A549 (cell line): Measurements from ENCODE around the gene TBL1Y. TPM values are rescaled to one million over a fixed set of nuclear protein-coding genes. Genes with fewer than 3 reads are reported as not detected.

Source experiments
- ATAC-seq, 2 experiments: fragments of 200-7000 bp in 1 of 2; fragments of >200 bp in 1 of 2; cut with Nextera tagmentation in 1 of 2; cut with Tn5 transposase in 1 of 2; 3 replicates each; pipeline versions ENCODE4 v1.8.0 to v1.9.1; 2018 to 2020; ENCODE audit warnings: mild to moderate bottlenecking in 1 of 2, moderate library complexity in 1 of 2
- CTCF ChIA-PET: fragments of 300-600 bp; sonication (Branson Sonifier 250); formaldehyde crosslinking; extraction: SDS; loops from one replicate; lab custom pipeline; 2021; ENCODE audit warnings: antibody characterized with exemption, inconsistent platforms; lab: Yijun Ruan, JAX
- POLR2A ChIA-PET: fragments of 350-600 bp; formaldehyde crosslinking; extraction: SDS; loops from one replicate; lab custom pipeline; 2021; ENCODE audit warnings: antibody characterized with exemption, inconsistent platforms; lab: Yijun Ruan, JAX
- DNase-seq, 2 experiments: peaks; one replicate each; pipeline versions ENCODE4 v3.0.0 to v3.0.0-alpha.2; 2011 to 2016; ENCODE audit warnings: low read depth in 1 of 2, low spot score in 1 of 2
- FAIRE-seq: peaks from 2 replicates; lab custom pipeline; 2011; peaks lifted over from hg19 to GRCh38; lab: Jason Lieb, UNC
- H3K27ac ChIP-seq, 2 experiments: fragments of >200 bp; sonication (Bioruptor Twin); formaldehyde crosslinking; 3 replicates each; pipeline ENCODE4 v1.5.1; 2016 to 2017
- H3K4me1 ChIP-seq: fragments of >200 bp; sonication (Bioruptor Twin); formaldehyde crosslinking; 3 replicates; pipeline ENCODE4 v1.6.1; 2016
- H3K4me2 ChIP-seq: fragments of >200 bp; sonication (Bioruptor Twin); formaldehyde crosslinking; 3 replicates; pipeline ENCODE4 v1.6.1; 2016
- H3K4me3 ChIP-seq: fragments of >200 bp; sonication (Bioruptor Twin); formaldehyde crosslinking; 3 replicates; pipeline ENCODE4 v1.5.1; 2016
- H3K9me3 ChIP-seq: fragments of >200 bp; sonication (Bioruptor Twin); formaldehyde crosslinking; 3 replicates; pipeline ENCODE4 v1.6.1; 2016
- CBX8 ChIP-seq: fragments of 200-600 bp; sonication (generic); IDR thresholded peaks from 2 replicates; pipeline ENCODE4 v1.6.1; 2016
- CHD2 ChIP-seq: fragments of 150-350 bp; IDR thresholded peaks from 2 replicates; pipeline ENCODE4 v1.6.1; 2014; ENCODE audit warnings: low read length; ENCODE audit not compliant: partially characterized antibody
- EP300 ChIP-seq, 2 experiments: fragments of >200 bp; sonication (Bioruptor Twin); formaldehyde crosslinking; IDR thresholded peaks; 2 replicates in 1 of 2; 3 replicates in 1 of 2; pipeline ENCODE4 v1.6.1; 2016 to 2017
- FOSB ChIP-seq: fragments of 250-450 bp; sonication (Bioruptor Pico); IDR thresholded peaks from 2 replicates; pipeline ENCODE4 v1.5.0; 2020; ENCODE audit warnings: mild to moderate bottlenecking, moderate library complexity
- GATA3 ChIP-seq: IDR thresholded peaks from 2 replicates; pipeline ENCODE4 v1.6.1; 2012; ENCODE audit warnings: borderline replicate concordance
- HDAC2 ChIP-seq: fragments of 200-600 bp; sonication (generic); IDR thresholded peaks from 2 replicates; pipeline ENCODE4 v1.6.1; 2016
- HEYL ChIP-seq: fragments of 250-450 bp; sonication (Bioruptor Pico); IDR thresholded peaks from 2 replicates; pipeline ENCODE4 v1.8.0; 2021; ENCODE audit warnings: mild to moderate bottlenecking, moderate library complexity
- HOXB13 ChIP-seq: fragments of 250-450 bp; sonication (Bioruptor Pico); IDR thresholded peaks from 2 replicates; pipeline ENCODE4 v1.5.0; 2020; ENCODE audit warnings: low read depth, mild to moderate bottlenecking, moderate library complexity
- JUNB ChIP-seq: fragments of >200 bp; sonication (Bioruptor Twin); formaldehyde crosslinking; IDR thresholded peaks from 2 replicates; pipeline ENCODE4 v1.6.1; 2016
- KDM1A ChIP-seq: fragments of 200-600 bp; sonication (generic); IDR thresholded peaks from 2 replicates; pipeline ENCODE4 v1.6.1; 2016; ENCODE audit warnings: low read depth, mild to moderate bottlenecking
- PHF8 ChIP-seq: fragments of 200-600 bp; sonication (generic); IDR thresholded peaks from 2 replicates; pipeline ENCODE4 v1.6.1; 2016; ENCODE audit warnings: low read depth, mild to moderate bottlenecking, antibody characterized with exemption, moderate library complexity, borderline replicate concordance
- RAD21 ChIP-seq, 2 experiments: fragments of >200 bp in 1 of 2; sonication (Bioruptor Twin) in 1 of 2; formaldehyde crosslinking in 1 of 2; IDR thresholded peaks in 1 of 2; conservative IDR thresholded peaks in 1 of 2; 2 replicates in 1 of 2; 3 replicates in 1 of 2; pipeline ENCODE4 v1.6.1; 2012 to 2018; ENCODE audit warnings: inconsistent platforms in 1 of 2
- SREBF2 ChIP-seq: fragments of 450-650 bp; IDR thresholded peaks from 2 replicates; pipeline ENCODE4 v1.6.1; 2014; ENCODE audit warnings: mild to moderate bottlenecking, moderate library complexity
- TP53 ChIP-seq: fragments of 250-450 bp; sonication (Bioruptor Pico); IDR thresholded peaks from 2 replicates; pipeline ENCODE4 v1.5.0; 2021; ENCODE audit warnings: mild to moderate bottlenecking, moderate library complexity
- ZFP36 ChIP-seq: fragments of 450-650 bp; IDR thresholded peaks from 2 replicates; pipeline ENCODE4 v1.6.1; 2014; ENCODE audit warnings: borderline replicate concordance; ENCODE audit not compliant: partially characterized antibody
- ZNF302 ChIP-seq: fragments of 250-450 bp; sonication (Bioruptor Pico); IDR thresholded peaks from 2 replicates; pipeline ENCODE4 v1.9.0; 2021; ENCODE audit warnings: inconsistent platforms, mild to moderate bottlenecking, moderate library complexity
- ZSCAN20 ChIP-seq: fragments of 250-450 bp; sonication (Bioruptor Pico); IDR thresholded peaks from 2 replicates; pipeline ENCODE4 v1.8.0; 2022; ENCODE audit warnings: mild to moderate bottlenecking, moderate library complexity
- WGBS: methylation state at CpG from one replicate; pipeline ENCODE4 v1.1.6; 2017; ENCODE audit errors: missing lambda C conversion rate; 5-methylcytosine and 5-hydroxymethylcytosine counted together
- polyA plus RNA-seq, 4 experiments: library from polyadenylated mRNA; depleted of rRNA in 3 of 4; stranded (reverse); fragments of >200 nt; fragmentation: RNase III in 1 of 4; extraction: RNeasy Plus Mini Kit Qiagen cat#74134 plus additional on column Dnase treatment in 1 of 4; gene quantifications; 2 replicates in 3 of 4; 3 replicates in 1 of 4; pipeline ENCODE4 v1.2.3, GENCODE V29; 2011 to 2017
- TF ChIP-seq, protein P1 (sequence below): fragments of 250-450 bp; sonication (Bioruptor Pico); IDR thresholded peaks from 2 replicates; pipeline ENCODE4 v1.5.0; 2020; ENCODE audit warnings: low read depth, mild to moderate bottlenecking, moderate library complexity
- TF ChIP-seq, protein P2 (sequence below): fragments of 150-350 bp; IDR thresholded peaks from 2 replicates; pipeline ENCODE4 v1.6.1; 2014; ENCODE audit warnings: low read depth, mild to moderate bottlenecking, low read length
- TF ChIP-seq, protein P3 (sequence below): fragments of >200 bp; sonication (Bioruptor Twin); formaldehyde crosslinking; IDR thresholded peaks from 3 replicates; pipeline ENCODE4 v1.6.1; 2016
- TF ChIP-seq, protein P4 (sequence below): fragments of 250-450 bp; sonication (Bioruptor Pico); IDR thresholded peaks from 2 replicates; pipeline ENCODE4 v1.5.0; 2021; ENCODE audit warnings: mild to moderate bottlenecking, moderate library complexity, borderline replicate concordance
- TF ChIP-seq, protein P5 (sequence below): IDR thresholded peaks from 2 replicates; pipeline ENCODE4 v1.6.1; 2012
- TF ChIP-seq, protein P6 (sequence below): fragments of >200 bp; sonication (Bioruptor Twin); formaldehyde crosslinking; IDR thresholded peaks from 2 replicates; pipeline ENCODE4 v1.6.1; 2016
- TF ChIP-seq, protein P7 (sequence below): fragments of 200-600 bp; sonication (generic); IDR thresholded peaks from 2 replicates; pipeline ENCODE4 v1.6.1; 2016; ENCODE audit warnings: antibody characterized with exemption, mild to moderate bottlenecking, moderate library complexity

The TBL1Y gene
- polyA plus RNA-seq, 2 of the 4 experiments (the other 2 are of a cell fraction), result not detected

DNA sequence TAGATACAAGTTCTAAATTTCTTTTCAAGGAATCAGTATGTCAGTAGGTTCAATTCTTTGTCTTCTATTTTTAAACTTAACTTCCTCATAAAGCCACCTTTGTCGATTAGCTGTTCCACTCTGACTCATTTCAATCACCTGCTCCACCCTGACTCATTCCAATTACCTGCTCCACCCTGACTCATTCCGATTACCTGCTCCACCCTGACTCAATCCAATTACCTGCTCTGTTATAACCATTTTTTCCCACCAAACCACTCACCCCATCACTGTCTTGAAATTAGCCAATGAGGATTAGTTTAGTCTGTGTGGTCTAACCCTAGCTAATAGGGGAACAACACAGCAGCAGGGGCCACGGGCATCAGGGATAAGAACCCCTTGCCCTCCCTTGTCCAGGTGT, 199.6 kb downstream of the TBL1Y start:
- ChIA-PET CTCF (no interaction called here), POLR2A (no interaction called here)
- ATAC-seq, result no peak
- no peak for FAIRE-seq
- TF ChIP-seq HOXB13, result no peak
- no peak for TF ChIP-seq CHD2
- TF ChIP-seq, protein P1, sequence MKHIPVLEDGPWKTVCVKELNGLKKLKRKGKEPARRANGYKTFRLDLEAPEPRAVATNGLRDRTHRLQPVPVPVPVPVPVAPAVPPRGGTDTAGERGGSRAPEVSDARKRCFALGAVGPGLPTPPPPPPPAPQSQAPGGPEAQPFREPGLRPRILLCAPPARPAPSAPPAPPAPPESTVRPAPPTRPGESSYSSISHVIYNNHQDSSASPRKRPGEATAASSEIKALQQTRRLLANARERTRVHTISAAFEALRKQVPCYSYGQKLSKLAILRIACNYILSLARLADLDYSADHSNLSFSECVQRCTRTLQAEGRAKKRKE, result no peak
- no peak for TF ChIP-seq HDAC2
- TF ChIP-seq, protein P2, sequence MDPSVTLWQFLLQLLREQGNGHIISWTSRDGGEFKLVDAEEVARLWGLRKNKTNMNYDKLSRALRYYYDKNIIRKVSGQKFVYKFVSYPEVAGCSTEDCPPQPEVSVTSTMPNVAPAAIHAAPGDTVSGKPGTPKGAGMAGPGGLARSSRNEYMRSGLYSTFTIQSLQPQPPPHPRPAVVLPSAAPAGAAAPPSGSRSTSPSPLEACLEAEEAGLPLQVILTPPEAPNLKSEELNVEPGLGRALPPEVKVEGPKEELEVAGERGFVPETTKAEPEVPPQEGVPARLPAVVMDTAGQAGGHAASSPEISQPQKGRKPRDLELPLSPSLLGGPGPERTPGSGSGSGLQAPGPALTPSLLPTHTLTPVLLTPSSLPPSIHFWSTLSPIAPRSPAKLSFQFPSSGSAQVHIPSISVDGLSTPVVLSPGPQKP, result no peak
- TF ChIP-seq GATA3, result no peak
- TF ChIP-seq CBX8, result no peak
- no peak for TF ChIP-seq ZFP36
- Histone ChIP-seq H3K4me1 (no peaks in the 10 kb centered on the region), H3K9me3 (no peaks in the 10 kb centered on the region), H3K4me2 (no peak overlapping the region), H3K27ac (no peak overlapping the region), H3K4me3 (no peak overlapping the region)
- 6% methylated on average over 2 of the region's 3 CpGs for WGBS
- no peak for DNase-seq

DNA sequence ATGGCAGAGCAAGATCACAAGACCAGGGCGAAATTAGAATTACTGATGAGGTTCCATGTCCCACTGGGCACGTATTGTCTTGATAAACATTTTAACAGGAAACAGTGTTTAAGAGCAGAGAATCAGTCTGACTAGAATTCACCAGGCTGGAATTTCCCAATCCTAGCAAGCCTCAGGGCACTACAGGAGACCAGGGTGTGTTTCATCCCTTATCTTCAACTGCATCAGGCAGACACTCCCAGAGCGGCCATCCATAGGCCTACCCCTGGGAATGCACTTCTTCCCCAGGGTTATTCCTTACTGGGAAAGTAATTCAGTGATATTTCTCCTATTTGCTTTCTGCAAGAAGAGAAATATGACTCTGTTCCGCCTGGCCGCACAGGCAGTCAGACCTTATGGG, 205.4 kb downstream of the TBL1Y start:
- no peak overlapping the region for H3K4me3 ChIP-seq
- FAIRE-seq (no peak), DNase-seq (no peak), ATAC-seq (no peak)
- H3K4me1 ChIP-seq, result no peaks in the 10 kb centered on the region
- TF ChIP-seq, protein P3, sequence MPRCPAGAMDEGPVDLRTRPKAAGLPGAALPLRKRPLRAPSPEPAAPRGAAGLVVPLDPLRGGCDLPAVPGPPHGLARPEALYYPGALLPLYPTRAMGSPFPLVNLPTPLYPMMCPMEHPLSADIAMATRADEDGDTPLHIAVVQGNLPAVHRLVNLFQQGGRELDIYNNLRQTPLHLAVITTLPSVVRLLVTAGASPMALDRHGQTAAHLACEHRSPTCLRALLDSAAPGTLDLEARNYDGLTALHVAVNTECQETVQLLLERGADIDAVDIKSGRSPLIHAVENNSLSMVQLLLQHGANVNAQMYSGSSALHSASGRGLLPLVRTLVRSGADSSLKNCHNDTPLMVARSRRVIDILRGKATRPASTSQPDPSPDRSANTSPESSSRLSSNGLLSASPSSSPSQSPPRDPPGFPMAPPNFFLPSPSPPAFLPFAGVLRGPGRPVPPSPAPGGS, result no peak
- TF ChIP-seq, protein P4, sequence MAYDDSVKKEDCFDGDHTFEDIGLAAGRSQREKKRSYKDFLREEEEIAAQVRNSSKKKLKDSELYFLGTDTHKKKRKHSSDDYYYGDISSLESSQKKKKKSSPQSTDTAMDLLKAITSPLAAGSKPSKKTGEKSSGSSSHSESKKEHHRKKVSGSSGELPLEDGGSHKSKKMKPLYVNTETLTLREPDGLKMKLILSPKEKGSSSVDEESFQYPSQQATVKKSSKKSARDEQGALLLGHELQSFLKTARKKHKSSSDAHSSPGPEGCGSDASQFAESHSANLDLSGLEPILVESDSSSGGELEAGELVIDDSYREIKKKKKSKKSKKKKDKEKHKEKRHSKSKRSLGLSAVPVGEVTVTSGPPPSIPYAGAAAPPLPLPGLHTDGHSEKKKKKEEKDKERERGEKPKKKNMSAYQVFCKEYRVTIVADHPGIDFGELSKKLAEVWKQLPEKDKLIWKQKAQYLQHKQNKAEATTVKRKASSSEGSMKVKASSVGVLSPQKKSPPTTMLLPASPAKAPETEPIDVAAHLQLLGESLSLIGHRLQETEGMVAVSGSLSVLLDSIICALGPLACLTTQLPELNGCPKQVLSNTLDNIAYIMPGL (CRISPR knock-in tag), result no peak
- TF ChIP-seq, protein P5, sequence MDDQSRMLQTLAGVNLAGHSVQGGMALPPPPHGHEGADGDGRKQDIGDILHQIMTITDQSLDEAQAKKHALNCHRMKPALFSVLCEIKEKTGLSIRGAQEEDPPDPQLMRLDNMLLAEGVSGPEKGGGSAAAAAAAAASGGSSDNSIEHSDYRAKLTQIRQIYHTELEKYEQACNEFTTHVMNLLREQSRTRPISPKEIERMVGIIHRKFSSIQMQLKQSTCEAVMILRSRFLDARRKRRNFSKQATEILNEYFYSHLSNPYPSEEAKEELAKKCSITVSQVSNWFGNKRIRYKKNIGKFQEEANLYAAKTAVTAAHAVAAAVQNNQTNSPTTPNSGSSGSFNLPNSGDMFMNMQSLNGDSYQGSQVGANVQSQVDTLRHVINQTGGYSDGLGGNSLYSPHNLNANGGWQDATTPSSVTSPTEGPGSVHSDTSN, result no peak
- TF ChIP-seq HDAC2, result no peak
- TF ChIP-seq HEYL (CRISPR knock-in tag), result no peak
- TF ChIP-seq, protein P6, sequence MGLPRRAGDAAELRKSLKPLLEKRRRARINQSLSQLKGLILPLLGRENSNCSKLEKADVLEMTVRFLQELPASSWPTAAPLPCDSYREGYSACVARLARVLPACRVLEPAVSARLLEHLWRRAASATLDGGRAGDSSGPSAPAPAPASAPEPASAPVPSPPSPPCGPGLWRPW, result no peak
- no peak for TF ChIP-seq EP300 (IDR thresholded peaks at IDR 0.05)
- TF ChIP-seq TP53 (CRISPR knock-in tag), result no peak
- TF ChIP-seq ZFP36, result no peak
- TF ChIP-seq FOSB (CRISPR knock-in tag), result no peak
- no peak for TF ChIP-seq ZNF302
- no peak for TF ChIP-seq RAD21 (conservative IDR thresholded peaks at IDR 0.05 in 1 of 2, IDR thresholded peaks at IDR 0.05 in 1 of 2)
- TF ChIP-seq JUNB, result no peak
- no peak for TF ChIP-seq CBX8
- TF ChIP-seq SREBF2, result no peak
- TF ChIP-seq, protein P7, sequence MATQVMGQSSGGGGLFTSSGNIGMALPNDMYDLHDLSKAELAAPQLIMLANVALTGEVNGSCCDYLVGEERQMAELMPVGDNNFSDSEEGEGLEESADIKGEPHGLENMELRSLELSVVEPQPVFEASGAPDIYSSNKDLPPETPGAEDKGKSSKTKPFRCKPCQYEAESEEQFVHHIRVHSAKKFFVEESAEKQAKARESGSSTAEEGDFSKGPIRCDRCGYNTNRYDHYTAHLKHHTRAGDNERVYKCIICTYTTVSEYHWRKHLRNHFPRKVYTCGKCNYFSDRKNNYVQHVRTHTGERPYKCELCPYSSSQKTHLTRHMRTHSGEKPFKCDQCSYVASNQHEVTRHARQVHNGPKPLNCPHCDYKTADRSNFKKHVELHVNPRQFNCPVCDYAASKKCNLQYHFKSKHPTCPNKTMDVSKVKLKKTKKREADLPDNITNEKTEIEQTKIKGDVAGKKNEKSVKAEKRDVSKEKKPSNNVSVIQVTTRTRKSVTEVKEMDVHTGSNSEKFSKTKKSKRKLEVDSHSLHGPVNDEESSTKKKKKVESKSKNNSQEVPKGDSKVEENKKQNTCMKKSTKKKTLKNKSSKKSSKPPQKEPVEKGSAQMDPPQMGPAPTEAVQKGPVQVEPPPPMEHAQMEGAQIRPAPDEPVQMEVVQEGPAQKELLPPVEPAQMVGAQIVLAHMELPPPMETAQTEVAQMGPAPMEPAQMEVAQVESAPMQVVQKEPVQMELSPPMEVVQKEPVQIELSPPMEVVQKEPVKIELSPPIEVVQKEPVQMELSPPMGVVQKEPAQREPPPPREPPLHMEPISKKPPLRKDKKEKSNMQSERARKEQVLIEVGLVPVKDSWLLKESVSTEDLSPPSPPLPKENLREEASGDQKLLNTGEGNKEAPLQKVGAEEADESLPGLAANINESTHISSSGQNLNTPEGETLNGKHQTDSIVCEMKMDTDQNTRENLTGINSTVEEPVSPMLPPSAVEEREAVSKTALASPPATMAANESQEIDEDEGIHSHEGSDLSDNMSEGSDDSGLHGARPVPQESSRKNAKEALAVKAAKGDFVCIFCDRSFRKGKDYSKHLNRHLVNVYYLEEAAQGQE, result no peak
- TF ChIP-seq PHF8, result no peak
- no peak for TF ChIP-seq KDM1A
- TF ChIP-seq ZSCAN20 (CRISPR knock-in tag), result no peak
- H3K27ac ChIP-seq, result no peak overlapping the region
- ChIA-PET POLR2A (no interaction called here), CTCF (no interaction called here)
- H3K4me2 ChIP-seq, result no peak overlapping the region
- no peaks in the 10 kb centered on the region for H3K9me3 ChIP-seq
- WGBS, result 48% methylated on average over 5 of the region's 5 CpGs
